ENCODE measurements around the gene ASNSD1.
"Not testable (repeated sequence)": the region's sequence is repeated elsewhere in the genome, so short reads cannot be mapped to it uniquely, and the experiment has no call there.

GRCh38 chr2:189717593-189717992 is 56.3 kb downstream of the ASNSD1 start:
- TF ChIP-seq, protein P1, sequence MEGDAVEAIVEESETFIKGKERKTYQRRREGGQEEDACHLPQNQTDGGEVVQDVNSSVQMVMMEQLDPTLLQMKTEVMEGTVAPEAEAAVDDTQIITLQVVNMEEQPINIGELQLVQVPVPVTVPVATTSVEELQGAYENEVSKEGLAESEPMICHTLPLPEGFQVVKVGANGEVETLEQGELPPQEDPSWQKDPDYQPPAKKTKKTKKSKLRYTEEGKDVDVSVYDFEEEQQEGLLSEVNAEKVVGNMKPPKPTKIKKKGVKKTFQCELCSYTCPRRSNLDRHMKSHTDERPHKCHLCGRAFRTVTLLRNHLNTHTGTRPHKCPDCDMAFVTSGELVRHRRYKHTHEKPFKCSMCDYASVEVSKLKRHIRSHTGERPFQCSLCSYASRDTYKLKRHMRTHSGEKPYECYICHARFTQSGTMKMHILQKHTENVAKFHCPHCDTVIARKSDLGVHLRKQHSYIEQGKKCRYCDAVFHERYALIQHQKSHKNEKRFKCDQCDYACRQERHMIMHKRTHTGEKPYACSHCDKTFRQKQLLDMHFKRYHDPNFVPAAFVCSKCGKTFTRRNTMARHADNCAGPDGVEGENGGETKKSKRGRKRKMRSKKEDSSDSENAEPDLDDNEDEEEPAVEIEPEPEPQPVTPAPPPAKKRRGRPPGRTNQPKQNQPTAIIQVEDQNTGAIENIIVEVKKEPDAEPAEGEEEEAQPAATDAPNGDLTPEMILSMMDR (conservative IDR thresholded peaks at IDR 0.05; ENCODE audit: low read length), result not testable (repeated sequence)
- TF ChIP-seq EZH2phosphoT487 (IDR thresholded peaks at IDR 0.05; ENCODE audit: borderline replicate concordance), result not testable (repeated sequence)

All from Loucy (cell line).